Neural crest cell (in vitro differentiated cells): Measurements from ENCODE around the gene ZNF318. TPM values are rescaled to one million over a fixed set of nuclear protein-coding genes. Genes with fewer than 3 reads are reported as not detected.

Experiments used
- DNase-seq: peaks from one replicate; pipeline ENCODE4 v3.0.0; 2021; ENCODE audit warnings: low read depth, mixed read lengths, low spot score
- H3K27ac Mint-ChIP-seq: one replicate; pipeline ENCODE4 v1.8.0; 2021; ENCODE audit warnings: mild to moderate bottlenecking, mixed read lengths; ENCODE audit not compliant: unreplicated experiment
- H3K27me3 Mint-ChIP-seq: 2 replicates; pipeline ENCODE4 v1.8.0; 2021; ENCODE audit warnings: low read depth, mild to moderate bottlenecking, mixed read lengths
- H3K36me3 Mint-ChIP-seq: 2 replicates; pipeline ENCODE4 v1.8.0; 2021; ENCODE audit warnings: low read depth, mild to moderate bottlenecking, mixed read lengths
- H3K4me1 Mint-ChIP-seq: 2 replicates; pipeline ENCODE4 v1.8.0; 2021; ENCODE audit warnings: mixed read lengths
- H3K4me3 Mint-ChIP-seq: one replicate; pipeline ENCODE4 v1.8.0; 2021; ENCODE audit warnings: mild to moderate bottlenecking, mixed read lengths
- H3K9me3 Mint-ChIP-seq: 2 replicates; pipeline ENCODE4 v1.8.0; 2021; ENCODE audit warnings: mixed read lengths
- CTCF ChIP-seq: fragments of 200-600 bp; sonication (generic); conservative IDR thresholded peaks from 2 replicates; pipeline ENCODE4 v1.5.0; 2021; ENCODE audit warnings: antibody characterized with exemption, mild to moderate bottlenecking
- total RNA-seq: library from RNA; stranded (reverse); gene quantifications from 2 replicates; pipeline ENCODE4 v1.2.1, GENCODE V29; 2021

Gene ZNF318
- total RNA-seq, 1 donor from 2014 or later = 26.2 TPM

GRCh38 chr6:43292341-43292740 lies 77.1 kb downstream of the ZNF318 start:
- no peak for DNase-seq
- Mint-ChIP-seq H3K4me1 (no peaks in the 10 kb centered on the region), H3K27ac (no peak overlapping the region), H3K36me3 (no peaks in the 10 kb centered on the region), H3K4me3 (no peak overlapping the region), H3K9me3 (no peaks in the 10 kb centered on the region), H3K27me3 (no peaks in the 10 kb centered on the region)
- no peak for TF ChIP-seq CTCF

GRCh38 chr6:43291708-43292107 lies 77.7 kb downstream of the ZNF318 start:
- no peak overlapping the region for H3K4me3 Mint-ChIP-seq

GRCh38 chr6:43290905-43291355 lies 78.5 kb downstream of the ZNF318 start:
- no peak for DNase-seq
- H3K9me3 Mint-ChIP-seq = no peaks in the 10 kb centered on the region
- no peak for TF ChIP-seq CTCF
- H3K4me1 Mint-ChIP-seq = peaks cover 4% of the 10 kb centered on the region
- H3K27ac Mint-ChIP-seq = no peak overlapping the region
- H3K36me3 Mint-ChIP-seq = no peaks in the 10 kb centered on the region
- H3K4me3 Mint-ChIP-seq = no peak overlapping the region
- H3K27me3 Mint-ChIP-seq = no peaks in the 10 kb centered on the region

More at GRCh38 chr6:43291708-43292107, 77.7 kb downstream of the ZNF318 start:
- Mint-ChIP-seq H3K27me3 (no peaks in the 10 kb centered on the region), H3K36me3 (no peaks in the 10 kb centered on the region), H3K4me1 (peaks cover 4% of the 10 kb centered on the region), H3K9me3 (no peaks in the 10 kb centered on the region), H3K27ac (no peak overlapping the region)
- TF ChIP-seq CTCF = no peak
- no peak for DNase-seq

- no peak for DNase-seq
- H3K27ac Mint-ChIP-seq = no peak overlapping the region
- no peak for TF ChIP-seq CTCF
Observed at GRCh38 chr6:43290339-43290904, 79.0 kb downstream of the ZNF318 start.

GRCh38 chr6:43287717-43288679 lies 81.4 kb downstream of the ZNF318 start:
- TF ChIP-seq CTCF = no peak
- Mint-ChIP-seq H3K36me3 (no peaks in the 10 kb centered on the region), H3K4me1 (peaks cover 4% of the 10 kb centered on the region), H3K4me3 (no peak overlapping the region), H3K27me3 (no peaks in the 10 kb centered on the region), H3K27ac (no peak overlapping the region), H3K9me3 (no peaks in the 10 kb centered on the region)
- DNase-seq = no peak

More at GRCh38 chr6:43290339-43290904, 79.0 kb downstream of the ZNF318 start:
- H3K4me3 Mint-ChIP-seq = no peak overlapping the region
- peaks cover 4% of the 10 kb centered on the region for H3K4me1 Mint-ChIP-seq
- no peaks in the 10 kb centered on the region for H3K36me3 Mint-ChIP-seq
- no peaks in the 10 kb centered on the region for H3K9me3 Mint-ChIP-seq
- no peaks in the 10 kb centered on the region for H3K27me3 Mint-ChIP-seq
